ENCODE measurements around the gene NR1I3. TPM values are rescaled to one million over a fixed set of nuclear protein-coding genes. Genes with fewer than 3 reads are reported as not detected.

Gene NR1I3
- total and polyA plus RNA-seq, 4 experiments from 2014 or later, result 0.13 TPM; not detected in 3

- peaks cover 47% of the 10 kb centered on the region for H3K4me1 ChIP-seq (ENCODE audit: insufficient read depth, low read length)
- Mint-ChIP-seq H3K4me1 (peaks cover 22 to 43% (median 32%) of the 10 kb centered on the region in 4 donors), H3K4me3 (peak overlapping the region in 4 of 8 donors; percentile 17 to 53 (median 32))
These were observed 45.2 kb downstream of the NR1I3 start for GRCh38 chr1:161192476-161193465.

GRCh38 chr1:161191971-161192370 lies 46.0 kb downstream of the NR1I3 start:
- Histone ChIP-seq H3K4me3 (ENCODE audit: low read length in 2 of 2) (no peak overlapping the region), H3K27me3 (ENCODE audit: insufficient read depth, low read length) (no peaks in the 10 kb centered on the region), H3K9me3 (ENCODE audit: control insufficient read depth in 1 of 2, low read length in 2 of 2) (no peaks in the 10 kb centered on the region), H3K27ac (ENCODE audit: low read depth, low read length) (no peak overlapping the region), H3K36me3 (ENCODE audit: insufficient read depth, low read length) (no peaks in the 10 kb centered on the region), H3K4me1 (ENCODE audit: insufficient read depth, low read length) (peaks cover 55% of the 10 kb centered on the region)
- peak overlapping the region in 4 of 7 donors; percentile 12 to 64 (median 41) for H3K27ac Mint-ChIP-seq
- H3K27me3 Mint-ChIP-seq, result no peaks in the 10 kb centered on the region
- ChIA-PET CTCF (ENCODE audit: partially characterized antibody) (interaction anchor here (0.9 to 10.9 kb wide), 20 partner anchors 11 to 193 kb away, joined by 3 to 131 read pairs (median 11); partner anchors contain the start of genes APOA2, B4GALT3, NDUFS2 and PPOX), POLR2A (ENCODE audit: partially characterized antibody) (interaction anchor here (1.2 to 10.4 kb wide), 11 partner anchors 9 to 197 kb away, joined by 3 to 134 read pairs (median 7); partner anchors contain the start of genes ADAMTS4, B4GALT3, NDUFS2 and PPOX)
- DNase-seq, result no peak
- H3K36me3 Mint-ChIP-seq, result peaks cover 0 to 2% of the 10 kb centered on the region in 2 donors
- H3K9me3 Mint-ChIP-seq, result no peaks in the 10 kb centered on the region
- intact Hi-C loops (cut with micrococcal nuclease), result loop anchor here (1.0 kb wide), 4 partner anchors 10 to 190 kb away; no protein-coding TSS in a partner anchor
- H3K4me1 Mint-ChIP-seq, result peaks cover 29 to 51% (median 40%) of the 10 kb centered on the region in 4 donors
- no peak overlapping the region for H3K4me3 Mint-ChIP-seq

More at GRCh38 chr1:161192476-161193465, 45.2 kb downstream of the NR1I3 start:
- Mint-ChIP-seq H3K27me3 (no peaks in the 10 kb centered on the region), H3K9me3 (no peaks in the 10 kb centered on the region), H3K36me3 (peaks cover 0 to 2% of the 10 kb centered on the region in 2 donors), H3K27ac (peak overlapping the region; percentile 14 to 92 (median 82))
- Histone ChIP-seq H3K27me3 (ENCODE audit: insufficient read depth, low read length) (no peaks in the 10 kb centered on the region), H3K27ac (ENCODE audit: low read depth, low read length) (no peak overlapping the region), H3K36me3 (ENCODE audit: insufficient read depth, low read length) (no peaks in the 10 kb centered on the region), H3K9me3 (ENCODE audit: control insufficient read depth in 1 of 2, low read length in 2 of 2) (no peaks in the 10 kb centered on the region), H3K4me3 (ENCODE audit: low read length in 2 of 2) (no peak overlapping the region)
- ChIA-PET CTCF (ENCODE audit: partially characterized antibody) (interaction anchor here (0.6 to 10.9 kb wide), 24 partner anchors 7 to 192 kb away, joined by 3 to 131 read pairs (median 6); partner anchors contain the start of genes APOA2, B4GALT3, NDUFS2 and PPOX), POLR2A (ENCODE audit: partially characterized antibody) (interaction anchor here (1.2 to 10.4 kb wide), 13 partner anchors 7 to 197 kb away, joined by 3 to 134 read pairs (median 6); partner anchors contain the start of genes ADAMTS4, B4GALT3, NDUFS2 and PPOX)
- intact Hi-C loops (cut with micrococcal nuclease), result loop anchor here (1.0 kb wide), 4 partner anchors 10 to 190 kb away; no protein-coding TSS in a partner anchor
- peak; percentile 66 to 74 (median 71) for DNase-seq

- Mint-ChIP-seq H3K9me3 (no peaks in the 10 kb centered on the region), H3K4me3 (peak overlapping the region in 1 of 8 donors; percentile 17), H3K4me1 (peaks cover 33 to 60% (median 48%) of the 10 kb centered on the region in 4 donors), H3K36me3 (peaks cover 0 to 2% of the 10 kb centered on the region in 2 donors), H3K27me3 (no peaks in the 10 kb centered on the region), H3K27ac (peak overlapping the region in 4 of 7 donors; percentile 32 to 85 (median 48))
- no peak overlapping the region for H3K27ac ChIP-seq (ENCODE audit: low read depth, low read length)
- H3K27me3 ChIP-seq (ENCODE audit: insufficient read depth, low read length), result no peaks in the 10 kb centered on the region
- H3K4me1 ChIP-seq (ENCODE audit: insufficient read depth, low read length), result peaks cover 64% of the 10 kb centered on the region
- no peaks in the 10 kb centered on the region for H3K36me3 ChIP-seq (ENCODE audit: insufficient read depth, low read length)
- ChIA-PET CTCF (ENCODE audit: partially characterized antibody) (interaction anchor here (1.2 to 10.9 kb wide), 19 partner anchors 10 to 194 kb away, joined by 3 to 131 read pairs (median 12); partner anchors contain the start of genes APOA2, B4GALT3, NDUFS2 and PPOX), POLR2A (ENCODE audit: partially characterized antibody) (interaction anchor here (0.6 to 10.4 kb wide), 9 partner anchors 9 to 198 kb away, joined by 3 to 134 read pairs (median 16); partner anchors contain the start of genes ADAMTS4, B4GALT3, NDUFS2 and PPOX)
- no peak overlapping the region for H3K4me3 ChIP-seq (ENCODE audit: low read length in 2 of 2)
- H3K9me3 ChIP-seq (ENCODE audit: control insufficient read depth in 1 of 2, low read length in 2 of 2), result no peaks in the 10 kb centered on the region
- intact Hi-C loops (cut with micrococcal nuclease), result no loop called here
- DNase-seq, result no peak
These were observed 47.0 kb downstream of the NR1I3 start for GRCh38 chr1:161190962-161191521.

DNA sequence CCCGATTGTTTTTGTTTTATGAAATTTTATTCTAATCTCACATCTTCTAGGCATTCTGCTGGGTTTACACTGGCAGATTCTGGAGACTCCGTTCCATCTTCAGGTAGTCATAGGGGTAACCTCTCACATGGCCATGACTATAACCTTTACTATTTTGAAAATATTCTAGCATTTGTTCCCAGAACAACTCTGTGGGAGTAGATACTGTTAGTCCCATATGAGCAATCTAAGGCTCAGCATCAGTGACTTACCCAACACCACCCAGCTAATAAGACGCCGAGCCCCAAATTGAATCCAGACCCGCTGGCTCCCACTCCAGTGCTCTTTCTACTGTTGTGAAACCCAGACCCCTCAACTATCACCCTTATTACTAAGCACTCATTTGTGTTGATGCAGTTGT lies 49.0 kb downstream of the NR1I3 start:
- Histone ChIP-seq H3K36me3 (ENCODE audit: insufficient read depth, low read length) (no peaks in the 10 kb centered on the region), H3K27me3 (ENCODE audit: insufficient read depth, low read length) (no peaks in the 10 kb centered on the region), H3K9me3 (ENCODE audit: control insufficient read depth in 1 of 2, low read length in 2 of 2) (no peaks in the 10 kb centered on the region), H3K27ac (ENCODE audit: low read depth, low read length) (no peak overlapping the region), H3K4me1 (ENCODE audit: insufficient read depth, low read length) (peaks cover 83% of the 10 kb centered on the region), H3K4me3 (ENCODE audit: low read length in 2 of 2) (no peak overlapping the region)
- ChIA-PET POLR2A (ENCODE audit: partially characterized antibody) (interaction anchor here (1.8 to 10.4 kb wide), 4 partner anchors 7 to 23 kb away, joined by 6 to 134 read pairs (median 55); partner anchors contain the start of genes ADAMTS4, NDUFS2 and PPOX), CTCF (ENCODE audit: partially characterized antibody) (interaction anchor here (10.9 kb wide), 1 partner anchor 23 kb away, joined by 115 read pairs; the partner anchor contains the start of gene PPOX)
- no peak for DNase-seq
- Mint-ChIP-seq H3K27ac (peak overlapping the region in 5 of 7 donors; percentile 35 to 84 (median 72)), H3K27me3 (no peaks in the 10 kb centered on the region), H3K9me3 (no peaks in the 10 kb centered on the region), H3K4me3 (peak overlapping the region in 2 of 8 donors; percentile 26 to 30), H3K4me1 (peaks cover 41 to 71% (median 60%) of the 10 kb centered on the region in 4 donors), H3K36me3 (peaks cover 0 to 2% of the 10 kb centered on the region in 2 donors)
- intact Hi-C loops (cut with micrococcal nuclease), result loop anchor here (5.0 kb wide), 1 partner anchor 37 kb away; the partner anchor contains the start of gene UFC1

DNA sequence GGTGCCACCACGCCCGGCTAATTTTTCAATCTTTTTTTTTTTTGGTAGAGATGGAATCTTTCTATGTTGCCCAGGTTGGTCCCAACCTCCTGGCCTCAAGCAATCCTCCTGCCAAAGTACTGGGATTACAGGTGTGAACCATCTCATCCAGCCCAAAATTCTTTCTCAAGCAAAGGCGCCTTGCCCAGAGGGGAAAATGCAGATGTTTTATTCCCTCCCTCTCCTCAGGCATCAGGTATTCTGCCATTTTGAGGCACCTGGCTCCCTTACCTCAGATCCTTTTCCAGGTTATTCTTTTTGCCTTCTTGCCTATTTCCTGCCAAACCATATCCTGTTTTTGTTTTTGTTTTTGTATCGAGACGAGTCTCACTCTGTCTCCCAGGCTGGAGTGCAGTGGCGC lies 49.6 kb downstream of the NR1I3 start:
- Histone ChIP-seq H3K27me3 (ENCODE audit: insufficient read depth, low read length) (no peaks in the 10 kb centered on the region), H3K9me3 (ENCODE audit: control insufficient read depth in 1 of 2, low read length in 2 of 2) (no peaks in the 10 kb centered on the region), H3K4me1 (ENCODE audit: insufficient read depth, low read length) (peaks cover 89% of the 10 kb centered on the region), H3K4me3 (ENCODE audit: low read length in 2 of 2) (no peak overlapping the region), H3K27ac (ENCODE audit: low read depth, low read length) (no peak overlapping the region), H3K36me3 (ENCODE audit: insufficient read depth, low read length) (no peaks in the 10 kb centered on the region)
- Mint-ChIP-seq H3K27me3 (no peaks in the 10 kb centered on the region), H3K27ac (peak overlapping the region in 6 of 7 donors; percentile 36 to 89 (median 84)), H3K9me3 (no peaks in the 10 kb centered on the region), H3K4me1 (peaks cover 47 to 77% (median 65%) of the 10 kb centered on the region in 4 donors), H3K36me3 (peaks cover 0 to 2% of the 10 kb centered on the region in 2 donors), H3K4me3 (peak overlapping the region in 5 of 8 donors; percentile 41 to 66 (median 60))
- ChIA-PET CTCF (ENCODE audit: partially characterized antibody) (interaction anchor here (1.2 to 10.9 kb wide), 2 partner anchors 22 to 37 kb away, joined by 4 to 115 read pairs; partner anchors contain the start of genes PPOX and TOMM40L), POLR2A (ENCODE audit: partially characterized antibody) (interaction anchor here (1.8 to 10.4 kb wide), 3 partner anchors 12 to 23 kb away, joined by 6 to 134 read pairs (median 14); partner anchors contain the start of genes ADAMTS4, NDUFS2 and PPOX)
- intact Hi-C loops (cut with micrococcal nuclease), result loop anchor here (5.0 kb wide), 1 partner anchor 36 kb away; the partner anchor contains the start of gene UFC1
- DNase-seq, result no peak

DNA sequence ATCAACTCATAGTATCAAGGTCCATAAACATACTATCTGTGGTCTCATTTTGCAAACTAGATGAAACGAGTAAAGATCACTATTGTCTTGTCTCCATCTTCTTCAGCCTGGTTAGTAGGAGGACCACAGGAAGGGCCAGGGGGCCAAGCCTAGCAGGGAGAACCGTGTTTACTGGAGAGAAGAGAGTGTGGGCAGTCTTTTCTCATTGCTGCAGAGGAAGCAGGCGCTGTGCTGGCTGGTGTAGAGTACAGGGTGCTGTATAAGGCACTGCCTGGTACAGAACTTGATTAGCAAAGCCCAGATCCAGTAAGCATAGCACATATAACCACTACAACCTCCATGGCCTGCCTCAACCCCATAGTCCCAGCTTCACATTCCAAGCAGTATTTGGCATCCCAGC lies 50.7 kb downstream of the NR1I3 start:
- DNase-seq, result no peak

More for the DNA sequence above, 50.7 kb downstream of the NR1I3 start:
- intact Hi-C loops (cut with micrococcal nuclease), result loop anchor here (5.0 kb wide), 1 partner anchor 35 kb away; the partner anchor contains the start of gene UFC1
- H3K36me3 Mint-ChIP-seq, result no peaks in the 10 kb centered on the region
- ChIA-PET CTCF (ENCODE audit: partially characterized antibody) (interaction anchor here (1.2 to 10.9 kb wide), 4 partner anchors 15 to 38 kb away, joined by 4 to 115 read pairs (median 9); partner anchors contain the start of genes NDUFS2, PPOX and TOMM40L), POLR2A (ENCODE audit: partially characterized antibody) (interaction anchor here (1.8 to 10.4 kb wide), 4 partner anchors 10 to 22 kb away, joined by 6 to 134 read pairs (median 18); partner anchors contain the start of genes ADAMTS4, B4GALT3, NDUFS2 and PPOX)
- peaks cover 48 to 78% (median 65%) of the 10 kb centered on the region in 4 donors for H3K4me1 Mint-ChIP-seq
- peaks cover 91% of the 10 kb centered on the region for H3K4me1 ChIP-seq (ENCODE audit: insufficient read depth, low read length)
- H3K9me3 ChIP-seq (ENCODE audit: control insufficient read depth in 1 of 2, low read length in 2 of 2), result no peaks in the 10 kb centered on the region
- H3K4me3 Mint-ChIP-seq, result peak overlapping the region in 6 of 8 donors; percentile 22 to 70 (median 43)
- H3K27me3 Mint-ChIP-seq, result no peaks in the 10 kb centered on the region
- H3K27ac Mint-ChIP-seq, result peak overlapping the region; percentile 83 to 96 (median 90)
- no peaks in the 10 kb centered on the region for H3K36me3 ChIP-seq (ENCODE audit: insufficient read depth, low read length)
- H3K27me3 ChIP-seq (ENCODE audit: insufficient read depth, low read length), result no peaks in the 10 kb centered on the region
- H3K27ac ChIP-seq (ENCODE audit: low read depth, low read length), result peak overlapping the region; percentile 47
- no peak overlapping the region for H3K4me3 ChIP-seq (ENCODE audit: low read length in 2 of 2)
- no peaks in the 10 kb centered on the region for H3K9me3 Mint-ChIP-seq
